ENCODE data around the gene NEDD4.
A peak's percentile ranks its signal among the peaks of the same experiment; 100 is the strongest.
"Not testable (repeated sequence)": the region's sequence is repeated elsewhere in the genome, so short reads cannot be mapped to it uniquely, and the experiment has no call there.

NEDD4 gene

GRCh38 chr15:55879181-55879580 is 114.2 kb downstream of the NEDD4 start:
- DNase-seq: no peak

GRCh38 chr15:55873024-55873720 is 120.2 kb downstream of the NEDD4 start:
- DNase-seq: no peak

- no peak for DNase-seq
Observed at GRCh38 chr15:55872471-55872870, 120.9 kb downstream of the NEDD4 start.

- DNase-seq: no peak
Observed at GRCh38 chr15:55869660-55870059, 123.8 kb downstream of the NEDD4 start.

- DNase-seq: no peak
Observed at GRCh38 chr15:55868707-55869106, 124.7 kb downstream of the NEDD4 start.

GRCh38 chr15:55868291-55868690 is 125.1 kb downstream of the NEDD4 start:
- not testable (repeated sequence) for DNase-seq

DNA sequence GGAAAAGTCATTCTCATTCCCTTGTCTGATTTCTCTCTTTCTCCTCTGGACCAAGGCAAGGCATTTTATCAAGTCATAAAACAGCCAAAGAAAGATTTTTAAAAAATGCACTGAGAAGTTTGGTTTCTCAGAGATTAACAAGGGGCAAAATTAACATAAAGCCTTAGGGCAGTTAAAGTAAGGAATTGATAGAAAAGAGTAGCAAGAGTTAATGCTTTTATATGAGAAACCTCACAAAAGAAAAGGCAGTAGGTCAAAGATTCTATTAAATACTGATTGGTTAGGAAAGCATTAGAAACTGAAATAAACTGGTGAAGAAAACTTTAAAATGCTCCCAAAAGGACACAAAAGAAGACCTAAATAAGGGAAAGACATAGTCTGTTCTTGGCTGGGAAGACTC is 129.5 kb downstream of the NEDD4 start:
- no peak for DNase-seq

GRCh38 chr15:55861115-55861514 is 132.3 kb downstream of the NEDD4 start:
- DNase-seq: no peak

DNA sequence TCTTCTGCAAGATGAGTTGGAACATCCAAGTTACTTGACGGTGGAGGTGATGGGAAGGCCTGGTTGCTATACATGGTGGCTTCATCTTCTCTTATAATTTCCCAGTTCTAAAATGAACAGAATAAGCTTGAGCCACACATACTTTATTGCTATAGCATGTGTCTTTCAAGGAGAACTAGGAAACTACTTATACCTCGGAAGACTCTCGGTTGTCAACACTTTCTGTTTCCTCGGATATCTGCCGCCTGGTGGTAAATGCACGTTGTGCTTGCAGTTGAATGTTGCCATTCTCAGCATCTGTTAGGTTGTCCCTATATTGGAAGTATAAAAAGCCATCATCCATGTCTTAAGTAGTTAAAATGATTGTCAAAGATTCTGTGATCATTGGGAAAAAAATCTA is 132.9 kb downstream of the NEDD4 start:
- DNase-seq: no peak

- no peak for DNase-seq
Observed at GRCh38 chr15:55859681-55860080, 133.7 kb downstream of the NEDD4 start.

- no peak for DNase-seq
Observed at GRCh38 chr15:55858661-55859060, 134.8 kb downstream of the NEDD4 start.

- no peak for DNase-seq
Observed at GRCh38 chr15:55856506-55857164, 136.8 kb downstream of the NEDD4 start.

GRCh38 chr15:55853134-55853533 is 140.3 kb downstream of the NEDD4 start:
- DNase-seq: no peak

DNA sequence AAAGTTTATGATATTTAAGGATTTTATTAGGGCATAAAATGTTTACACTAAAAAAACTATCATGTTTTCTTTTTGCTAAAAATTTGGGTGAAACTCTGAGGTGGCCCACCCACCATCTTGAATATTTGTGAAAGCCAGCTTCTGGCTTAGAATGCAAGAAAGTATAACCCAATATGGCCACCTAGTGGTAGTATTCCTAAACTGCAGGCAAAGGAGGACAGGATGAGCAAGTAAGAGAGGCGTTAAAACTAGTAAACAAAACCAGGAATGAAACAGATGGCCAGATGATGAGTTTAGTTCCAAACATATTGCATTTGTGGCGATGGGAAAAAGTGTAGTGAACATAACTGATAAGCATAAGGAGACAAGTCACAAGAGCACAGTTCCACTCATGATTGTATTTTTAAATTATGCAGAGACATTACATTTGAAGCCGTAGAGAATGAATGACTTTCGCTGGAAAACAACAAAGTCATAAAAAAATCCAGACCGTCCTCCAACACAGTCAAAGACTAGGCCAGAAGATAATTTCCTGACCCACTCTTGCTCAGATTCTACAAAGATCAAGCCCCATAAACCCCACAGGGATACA is 147.2 kb downstream of the NEDD4 start:
- DNase-seq: peak; percentile 32 to 59

- not testable (repeated sequence) for DNase-seq
Observed at GRCh38 chr15:55842897-55843296, 150.5 kb downstream of the NEDD4 start.

GRCh38 chr15:55835866-55836265 is 157.5 kb downstream of the NEDD4 start:
- DNase-seq: no peak

GRCh38 chr15:55834331-55834730 is 159.1 kb downstream of the NEDD4 start:
- DNase-seq: no peak

DNA sequence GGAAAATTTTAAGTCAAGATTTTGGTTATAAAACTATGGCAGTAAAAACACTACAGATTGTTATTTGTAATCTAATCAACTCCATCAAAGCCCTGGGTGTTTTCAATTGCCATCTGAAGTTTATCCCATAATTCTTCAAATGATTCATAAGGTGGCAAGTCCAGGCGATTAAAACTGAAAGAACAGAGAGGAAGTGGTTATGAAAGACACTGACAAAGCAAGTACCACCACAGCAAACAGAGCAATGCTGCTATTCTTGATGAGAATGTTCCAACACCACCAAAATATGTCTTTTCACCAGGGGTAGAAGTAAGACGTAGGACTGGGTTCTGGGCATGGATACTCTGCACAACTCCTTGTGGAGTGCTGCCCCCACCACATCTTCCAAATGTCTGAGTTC is 163.6 kb downstream of the NEDD4 start:
- no peak for DNase-seq

- DNase-seq: no peak
Observed at GRCh38 chr15:55827955-55828354, 165.5 kb downstream of the NEDD4 start.

- no peak for DNase-seq
Observed at GRCh38 chr15:55827204-55827603, 166.2 kb downstream of the NEDD4 start.

- DNase-seq: no peak
Observed at GRCh38 chr15:55824857-55825613, 168.4 kb downstream of the NEDD4 start.

GRCh38 chr15:55823699-55824340 is 169.6 kb downstream of the NEDD4 start:
- no peak for DNase-seq

DNA sequence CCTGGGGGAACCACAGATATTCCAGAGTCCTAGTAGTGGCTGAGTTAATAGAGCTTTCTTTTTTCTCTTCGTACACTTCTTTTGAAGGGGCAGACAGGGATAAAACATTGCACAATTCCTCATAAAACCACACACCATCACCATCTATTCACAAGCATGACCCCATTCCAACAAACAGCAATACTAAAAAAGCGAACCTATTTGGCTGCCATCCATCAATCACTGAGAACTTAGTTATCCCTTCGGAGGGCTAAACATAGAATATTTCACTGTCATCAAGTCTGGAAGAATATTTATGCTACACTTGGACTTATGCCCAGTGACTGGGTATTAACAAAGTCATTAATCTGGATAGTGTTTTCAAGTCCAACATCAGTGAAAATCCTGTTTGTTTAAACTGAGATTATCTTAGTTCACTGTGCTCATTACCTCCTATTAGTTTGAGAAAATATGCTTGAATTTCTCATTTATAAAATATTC is 170.2 kb downstream of the NEDD4 start:
- no peak for DNase-seq

All from activated CD4-positive, alpha-beta T cell treated with anti-CD3 and anti-CD28 coated beads for 4 hours (primary cell).